Stimulated activated CD8-positive, alpha-beta memory T cell treated with anti-CD3 and anti-CD28 coated beads, Interleukin-15, amount 100 ng/mL, for 4 hours (primary cell): ENCODE results near the gene SMOC2.

Source experiments
- DNase-seq, 2 donors: peaks; one replicate each; pipeline ENCODE4 v3.0.0-alpha.2; 2020; ENCODE audit warnings: low read depth in 2 of 2

The SMOC2 gene

GRCh38 chr6:168708526-168708925, 267.5 kb downstream of the SMOC2 start:
- no peak for DNase-seq

DNA sequence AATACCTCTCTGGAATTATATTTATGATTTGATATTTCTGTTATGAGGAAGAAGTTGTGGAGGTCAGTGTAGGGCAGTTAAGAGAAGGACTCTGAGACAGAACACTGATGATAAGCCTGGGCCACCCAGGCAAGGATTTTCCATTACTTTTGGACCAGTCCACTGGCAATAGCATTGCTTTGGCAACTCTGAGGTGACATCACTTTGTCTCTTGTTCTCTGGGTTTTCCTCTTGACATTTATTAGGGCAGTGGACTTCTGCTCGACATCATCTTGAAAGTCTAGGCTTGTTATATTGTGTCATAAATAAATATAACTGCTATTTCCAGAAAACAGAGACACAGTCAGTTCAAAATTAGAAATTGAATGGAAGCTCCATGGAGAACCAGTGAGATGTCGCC, 268.0 kb downstream of the SMOC2 start:
- no peak for DNase-seq

- no peak for DNase-seq
These were observed 268.4 kb downstream of the SMOC2 start for GRCh38 chr6:168709390-168709789.

- no peak for DNase-seq
These were observed 269.0 kb downstream of the SMOC2 start for GRCh38 chr6:168709991-168710390.

DNA sequence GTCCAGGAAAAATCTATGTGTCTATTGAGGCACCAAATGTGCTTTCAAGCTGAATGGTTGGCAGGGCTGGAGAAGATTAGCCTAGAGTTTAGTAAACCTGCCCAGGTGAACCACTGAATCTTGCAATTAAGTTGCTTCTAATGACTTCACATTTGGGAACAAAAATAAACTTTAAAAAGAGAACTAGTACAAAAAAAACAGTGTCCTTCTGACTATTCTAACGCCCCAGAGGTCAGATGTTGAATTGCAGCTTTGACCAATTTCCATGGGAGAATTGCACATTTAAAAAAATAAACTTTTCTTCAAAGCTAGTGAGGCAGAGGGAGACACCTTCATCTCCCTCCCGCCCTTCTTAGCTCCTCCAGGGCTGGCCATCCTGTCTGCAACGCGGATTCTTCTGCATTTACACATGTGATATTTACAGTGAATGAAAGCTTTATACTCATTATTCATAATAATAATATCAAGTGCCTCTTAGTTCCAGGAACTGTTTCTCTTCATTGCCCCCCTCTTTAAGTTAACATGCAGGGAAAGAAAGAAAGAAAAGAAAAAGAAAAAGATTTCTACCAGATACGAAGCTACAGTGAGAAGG, 270.2 kb downstream of the SMOC2 start:
- no peak for DNase-seq

- DNase-seq = no peak
These were observed 270.8 kb downstream of the SMOC2 start for GRCh38 chr6:168711666-168712300.

DNA sequence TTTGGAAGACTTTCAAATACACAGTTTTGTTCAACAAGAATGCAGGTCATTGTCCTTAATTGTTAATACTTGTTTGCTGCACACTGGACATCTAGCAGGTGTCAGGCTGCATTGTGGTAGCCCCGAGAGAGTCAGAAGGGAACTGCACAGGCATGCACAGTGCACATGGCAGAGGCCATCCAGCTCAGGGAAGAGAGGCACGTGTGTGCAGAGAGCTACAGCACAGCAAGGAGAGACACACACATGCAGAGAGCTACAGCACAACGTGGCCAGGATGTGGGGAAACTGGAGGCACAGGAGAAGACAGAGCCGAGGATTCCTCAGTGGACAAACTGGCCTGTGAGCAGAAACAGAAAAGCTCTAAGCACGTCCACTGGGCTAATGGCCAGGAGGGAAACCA, 272.0 kb downstream of the SMOC2 start:
- DNase-seq = no peak

DNA sequence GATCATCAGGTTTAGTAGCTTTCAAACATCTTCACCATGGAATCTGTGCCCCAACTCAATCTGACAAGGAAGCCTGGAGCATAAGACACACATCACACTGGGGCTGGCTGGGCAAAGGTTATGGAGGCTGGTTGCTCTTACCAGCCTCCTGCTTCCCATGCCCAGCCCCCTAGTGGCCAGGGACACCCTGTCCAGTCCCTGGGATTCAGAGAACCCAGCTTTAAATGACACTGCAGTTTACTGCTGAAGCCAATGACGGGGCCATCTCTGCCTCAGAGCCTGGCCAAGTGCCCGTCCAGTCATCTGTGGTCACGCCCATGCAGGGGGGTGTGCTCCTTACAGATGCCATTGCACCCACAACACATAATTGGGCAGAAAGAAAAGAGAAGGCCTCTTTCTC, 272.9 kb downstream of the SMOC2 start:
- no peak for DNase-seq

DNA sequence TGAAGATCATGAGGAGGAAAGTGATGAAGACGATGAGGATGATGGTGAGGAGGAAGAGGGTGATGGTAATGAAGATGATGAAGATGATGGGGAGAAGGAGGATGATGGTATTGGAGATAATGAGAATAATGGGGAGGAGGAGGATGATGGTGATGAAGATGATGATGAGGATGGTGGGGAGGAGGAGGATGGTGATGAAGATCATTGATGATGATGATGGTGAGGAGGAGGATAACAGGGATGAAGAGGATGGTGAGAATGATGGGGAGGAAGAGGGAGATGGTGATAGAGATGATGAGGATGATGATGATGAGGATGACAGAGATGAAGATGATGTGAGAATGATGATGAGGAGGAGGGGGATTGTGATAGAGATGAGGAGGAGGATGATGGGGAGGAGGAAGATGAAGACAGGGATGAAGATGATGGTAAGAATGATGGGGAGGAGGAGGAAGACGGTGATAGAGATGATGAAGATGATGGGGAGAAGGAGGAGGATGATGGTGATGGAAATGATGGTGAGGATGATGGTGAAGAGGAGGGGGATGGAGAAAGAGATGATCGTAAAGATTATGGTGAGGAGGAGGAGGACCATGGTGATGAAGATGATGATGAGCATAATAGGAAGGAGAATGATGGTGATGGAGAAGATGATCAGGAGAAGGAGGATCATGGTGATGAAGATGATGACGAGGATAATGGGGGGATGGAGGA, 273.7 kb downstream of the SMOC2 start:
- no peak for DNase-seq

- no peak for DNase-seq
These were observed 274.9 kb downstream of the SMOC2 start for GRCh38 chr6:168715643-168716481.

DNA sequence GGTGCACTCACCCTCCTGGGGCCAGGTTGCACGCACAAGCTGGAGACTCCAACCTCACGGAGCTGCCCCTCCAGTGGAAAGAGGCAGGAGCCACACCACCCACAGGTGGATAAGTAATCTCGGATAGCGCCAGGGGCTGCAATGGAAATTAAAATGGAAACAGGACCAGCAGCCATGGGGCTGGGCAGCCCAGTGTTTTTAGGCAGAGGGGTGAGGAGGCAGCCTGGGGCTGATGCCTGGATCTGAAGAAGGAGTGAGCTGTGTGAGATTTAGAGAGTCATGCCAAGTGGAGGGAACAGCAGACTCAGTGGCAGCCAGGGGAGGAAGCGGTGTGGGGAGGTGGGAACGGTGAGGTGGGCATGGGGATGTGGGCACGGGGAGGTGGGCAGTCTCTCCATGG, 275.6 kb downstream of the SMOC2 start:
- DNase-seq = no peak

DNA sequence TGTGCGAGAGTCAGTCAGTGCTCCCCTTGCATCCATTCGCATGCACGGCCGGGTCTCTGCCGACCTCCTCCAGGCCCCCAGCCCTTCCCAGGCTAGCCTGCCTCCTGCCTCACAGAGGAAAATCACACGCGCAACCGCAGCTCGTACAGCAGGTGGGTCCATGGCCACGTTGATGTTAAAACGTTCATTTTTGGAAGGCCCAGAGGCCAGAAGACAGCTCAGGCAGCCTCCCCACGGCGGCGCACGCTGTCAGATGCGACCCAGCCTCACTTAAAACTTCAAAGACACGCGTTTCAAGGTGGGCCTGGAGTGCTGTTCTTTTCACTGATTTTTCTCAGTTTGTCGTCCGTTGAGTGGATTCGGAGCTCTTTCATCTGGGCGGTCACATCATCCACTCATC, 276.5 kb downstream of the SMOC2 start:
- no peak for DNase-seq
